Measurements from ENCODE around the gene MTERF4. TPM values are rescaled to one million over a fixed set of nuclear protein-coding genes. Genes with fewer than 3 reads are reported as not detected.
"Not testable (repeated sequence)": the region's sequence is repeated elsewhere in the genome, so short reads cannot be mapped to it uniquely, and the experiment has no call there.

Gene MTERF4
- total and polyA plus RNA-seq, 2 of the 13 experiments (the other 11 are each of a cell fraction or from before 2014, with no cell fraction given): 50.5 to 59.8 TPM

GRCh38 chr2:241093133-241093781, 8.8 kb downstream of the MTERF4 start (continued):
- TF ChIP-seq ARID4A (CRISPR knock-in tag; IDR thresholded peaks at IDR 0.05; ENCODE audit: borderline replicate concordance): peak; percentile 73
- TF ChIP-seq ARID3A (IDR thresholded peaks at IDR 0.05; ENCODE audit: low read depth, low read length): 0 out of 2 replicates have a peak, but pooled peaks have one; percentile 45
- peak; percentile 66; the same call in 1 of the 2 replicates for TF ChIP-seq ZNF639 (CRISPR knock-in tag; conservative IDR thresholded peaks at IDR 0.05)
- TF ChIP-seq NCOA2 (CRISPR knock-in tag; IDR thresholded peaks at IDR 0.05): peak; percentile 88
- peak; percentile 14; the same call in 1 of the 2 replicates for TF ChIP-seq ELF1 (CRISPR knock-in tag; IDR thresholded peaks at IDR 0.05)
- TF ChIP-seq ZKSCAN5 (CRISPR knock-in tag; IDR thresholded peaks at IDR 0.05): peak; percentile 68; the same call in 1 of the 2 replicates
- TF ChIP-seq ZSCAN5A (CRISPR knock-in tag; IDR thresholded peaks at IDR 0.05; ENCODE audit: borderline replicate concordance): 0 out of 2 replicates have a peak, but pooled peaks have one; percentile 57
- peak; percentile 90 for TF ChIP-seq ZBTB37 (CRISPR knock-in tag; IDR thresholded peaks at IDR 0.05)
- TF ChIP-seq ESRRA (CRISPR knock-in tag; IDR thresholded peaks at IDR 0.05; ENCODE audit: low read depth): peak; percentile 68; the same call in 1 of the 2 replicates
- TF ChIP-seq ZKSCAN8 (CRISPR knock-in tag; IDR thresholded peaks at IDR 0.05; ENCODE audit: borderline replicate concordance): 0 out of 2 replicates have a peak, but pooled peaks have one; percentile 67
- peak; percentile 82 for TF ChIP-seq SKIL (CRISPR knock-in tag; IDR thresholded peaks at IDR 0.05; ENCODE audit: borderline replicate concordance)
- peak; percentile 89; the same call in 1 of the 2 replicates for TF ChIP-seq ZNF343 (CRISPR knock-in tag; IDR thresholded peaks at IDR 0.05)
- TF ChIP-seq GABPA (IDR thresholded peaks at IDR 0.05; ENCODE audit: low read depth, low read length): not testable (repeated sequence)
- TF ChIP-seq GABPA (CRISPR knock-in tag; IDR thresholded peaks at IDR 0.05; ENCODE audit: low read depth): peak; percentile 59; the same call in 1 of the 2 replicates
- TF ChIP-seq SAP130 (CRISPR knock-in tag; IDR thresholded peaks at IDR 0.05; ENCODE audit: low read depth): peak; percentile 81
- TF ChIP-seq KAT8 (CRISPR knock-in tag; IDR thresholded peaks at IDR 0.05): peak; percentile 74; the same call in 1 of the 2 replicates
